COLO829 (cell line): ENCODE data around the gene SPON1.

Experiments
- DNase-seq: peaks from one replicate; pipeline ENCODE4 v3.0.0; 2012; ENCODE audit warnings: low spot score

Gene SPON1

DNA sequence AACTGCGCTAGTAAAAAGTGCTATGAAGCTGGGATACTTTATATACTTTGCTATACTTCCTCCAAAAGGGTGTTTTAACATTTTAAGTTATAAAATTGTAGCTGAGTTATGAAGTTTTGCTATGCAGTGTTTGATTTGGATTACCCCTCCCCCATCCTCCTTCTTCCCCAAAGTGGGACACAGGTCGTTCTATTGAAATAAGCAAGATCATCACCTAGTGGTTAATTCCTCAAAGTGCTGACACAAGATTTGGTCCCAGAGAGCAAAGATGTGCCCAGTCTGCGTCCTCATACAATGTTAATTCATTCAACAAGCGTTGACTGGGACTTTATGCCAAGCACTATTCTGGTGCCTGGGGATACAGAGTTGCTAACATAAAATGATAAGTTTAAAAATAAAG lies 78.5 kb downstream of the SPON1 start:
- DNase-seq, result no peak

DNA sequence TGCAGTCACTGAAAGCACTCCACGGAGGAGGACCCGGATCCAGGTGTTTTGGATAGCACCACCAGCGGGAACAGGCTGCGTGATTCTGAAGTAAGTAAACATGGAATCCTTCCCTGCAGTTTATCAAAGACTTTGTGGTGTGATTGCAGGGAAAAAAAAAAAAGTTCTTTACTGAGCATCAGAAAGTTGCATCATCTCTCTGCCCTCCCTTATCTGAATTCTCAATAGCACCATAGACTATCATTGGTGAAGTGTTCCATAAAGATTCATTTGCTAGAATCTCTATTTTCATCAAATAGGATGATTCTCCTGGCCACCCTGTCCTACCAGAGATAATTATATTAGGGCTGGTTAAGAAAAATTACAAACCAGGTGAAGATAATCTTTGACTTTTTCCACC lies 79.0 kb downstream of the SPON1 start:
- DNase-seq, result no peak

DNA sequence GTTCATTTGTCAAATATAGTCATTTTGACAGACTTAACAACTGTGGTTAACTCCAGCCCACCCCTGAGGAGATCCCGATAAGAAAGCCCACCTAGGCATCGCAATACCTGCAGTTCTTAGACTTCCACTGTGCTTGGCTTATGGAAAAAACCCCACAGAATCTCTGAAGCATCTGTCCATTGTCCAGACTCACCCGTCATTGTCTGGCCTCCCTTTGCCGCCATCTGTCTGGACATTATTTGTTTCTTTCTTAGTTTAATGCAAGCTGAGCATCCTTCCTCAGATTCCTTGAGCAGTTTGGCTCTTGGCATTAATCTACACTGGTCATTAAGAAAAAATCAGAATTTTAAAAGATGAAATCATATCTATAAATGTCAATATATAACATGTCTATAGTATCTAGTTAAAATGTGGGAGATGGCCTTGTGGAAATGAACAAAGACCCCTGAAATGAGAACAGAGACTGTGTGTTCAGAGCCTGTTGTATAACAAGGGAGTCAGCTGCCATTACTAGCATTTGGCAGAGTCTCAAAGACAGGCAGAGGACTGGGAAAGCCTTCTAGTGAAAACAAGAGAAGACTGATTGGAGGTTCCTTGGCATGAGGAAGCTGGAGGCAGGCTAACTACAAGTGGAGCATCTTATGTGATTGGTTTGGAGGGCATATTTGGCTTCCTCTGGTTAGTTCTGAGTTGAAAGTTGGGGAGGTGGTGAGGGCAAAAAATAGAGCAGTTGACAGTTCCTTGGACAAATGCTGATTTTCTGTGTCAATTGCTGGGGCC lies 80.4 kb downstream of the SPON1 start:
- no peak for DNase-seq

DNA sequence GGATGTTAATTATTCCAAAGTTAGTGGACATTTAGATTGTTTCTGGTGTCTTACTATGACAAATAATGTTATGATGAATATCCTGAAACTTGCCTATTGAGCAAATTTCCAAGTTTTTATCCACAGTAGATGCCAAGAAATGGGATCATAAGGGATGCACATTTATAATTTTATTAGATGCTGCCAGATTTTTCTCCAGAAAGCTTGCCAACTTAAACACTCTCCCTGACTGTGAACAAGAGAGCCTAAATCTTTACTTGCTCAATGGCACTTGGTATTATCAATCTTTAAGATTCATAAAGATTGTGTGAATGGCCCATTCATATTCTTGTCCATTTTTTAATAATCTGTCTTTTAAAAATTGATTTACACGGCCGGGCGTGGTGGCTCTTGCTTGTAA lies 82.4 kb downstream of the SPON1 start:
- no peak for DNase-seq

DNA sequence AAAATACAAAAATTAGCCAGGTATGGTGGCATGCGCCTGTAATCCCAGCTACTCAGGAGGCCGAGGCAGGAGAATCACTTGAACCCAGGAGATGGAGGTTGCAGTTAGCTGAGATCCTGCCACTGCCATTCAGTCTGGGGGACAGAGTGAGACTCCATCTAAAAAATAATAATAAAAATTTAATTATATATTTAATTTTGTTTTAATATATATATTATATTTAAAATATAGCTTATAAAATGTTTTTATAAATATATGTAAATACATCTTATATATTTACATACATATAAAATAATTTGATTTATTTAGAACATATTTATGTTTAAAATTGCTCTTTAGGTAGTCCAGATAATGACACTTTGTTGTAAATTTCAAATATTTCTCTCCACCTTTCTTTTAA lies 82.9 kb downstream of the SPON1 start:
- DNase-seq, result no peak

DNA sequence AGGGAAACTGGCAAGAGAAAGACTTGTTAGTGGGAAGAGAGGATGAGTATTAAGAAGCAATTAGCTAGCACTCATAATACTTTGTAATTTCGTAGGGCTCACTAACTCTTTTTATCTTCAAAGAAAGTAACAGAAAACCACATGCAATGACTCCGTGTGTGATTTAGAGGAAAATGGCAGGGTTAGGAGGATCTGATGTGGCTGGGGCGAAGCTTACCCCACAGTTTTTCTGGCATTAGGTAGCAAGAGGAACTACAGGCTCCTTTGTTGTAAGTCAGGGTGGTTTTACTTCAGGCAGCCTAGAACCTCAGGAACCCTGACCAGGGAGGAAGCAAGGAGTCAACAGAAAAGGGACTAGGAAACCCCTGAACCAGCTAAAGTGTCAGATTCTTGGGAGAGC lies 89.7 kb downstream of the SPON1 start:
- DNase-seq, result no peak

DNA sequence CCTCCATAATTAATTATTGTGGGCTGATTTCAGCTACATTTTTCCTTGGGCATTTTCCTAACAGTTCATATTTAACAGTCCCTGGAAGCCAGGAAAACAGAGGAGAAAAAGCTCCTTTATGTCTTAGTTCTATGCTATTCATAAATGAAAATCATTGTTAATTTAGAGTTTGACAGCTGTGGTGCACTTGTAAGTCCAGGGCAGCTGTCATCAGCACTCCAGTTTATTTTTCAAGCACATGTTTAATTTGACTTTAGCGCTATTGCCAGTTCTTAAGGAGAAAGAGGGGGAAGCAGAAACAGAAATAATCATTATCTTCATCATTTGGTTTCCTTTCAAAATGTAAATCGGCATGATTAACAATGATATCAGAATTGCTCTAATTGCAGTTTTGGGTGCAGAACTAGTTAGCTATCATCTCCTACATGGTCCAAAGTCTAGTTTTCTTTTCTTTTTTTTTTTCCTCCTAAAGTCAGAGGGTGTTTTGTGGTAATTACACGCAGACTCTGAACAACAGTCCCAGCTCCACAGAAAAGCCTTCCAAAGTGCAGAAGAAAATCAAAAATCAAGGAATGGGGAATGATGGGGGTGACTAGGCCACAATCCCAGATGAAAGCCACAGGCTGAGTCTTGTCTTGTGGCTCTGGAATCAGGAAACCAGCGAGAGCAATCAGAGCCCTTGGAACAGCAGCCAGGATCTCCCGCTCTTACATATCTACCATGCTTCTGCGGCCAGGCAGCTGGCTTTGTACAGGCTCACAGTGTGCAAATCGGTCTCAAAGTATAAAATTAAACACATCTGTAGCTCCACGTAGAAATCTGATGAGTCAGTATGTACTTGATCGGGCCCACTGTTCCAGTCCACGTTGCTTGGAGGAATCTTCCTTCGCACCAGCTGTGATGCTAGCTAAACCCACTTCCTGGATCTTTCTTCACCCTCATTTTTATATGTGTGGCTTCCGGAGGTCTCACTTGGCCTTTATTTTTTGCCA lies 91.9 kb downstream of the SPON1 start:
- no peak for DNase-seq

DNA sequence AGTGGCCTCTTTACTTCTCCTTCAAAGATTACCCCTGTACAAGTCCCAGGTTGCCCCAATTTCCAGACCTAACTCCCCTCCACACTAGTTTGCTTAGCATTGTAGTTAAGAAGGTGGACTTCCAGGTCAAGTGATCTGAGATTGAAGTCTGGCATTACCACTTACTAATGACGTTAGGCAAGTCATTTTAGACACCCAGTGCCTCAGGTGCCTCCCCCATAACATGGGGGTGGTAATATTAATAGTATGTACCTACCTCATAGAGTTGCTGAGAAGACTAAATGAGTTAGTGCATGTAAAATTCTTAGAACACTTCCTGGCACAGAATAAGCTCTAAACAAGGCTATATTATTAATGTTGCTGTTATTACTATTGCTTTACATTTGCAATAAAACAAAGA lies 93.4 kb downstream of the SPON1 start:
- DNase-seq, result no peak

DNA sequence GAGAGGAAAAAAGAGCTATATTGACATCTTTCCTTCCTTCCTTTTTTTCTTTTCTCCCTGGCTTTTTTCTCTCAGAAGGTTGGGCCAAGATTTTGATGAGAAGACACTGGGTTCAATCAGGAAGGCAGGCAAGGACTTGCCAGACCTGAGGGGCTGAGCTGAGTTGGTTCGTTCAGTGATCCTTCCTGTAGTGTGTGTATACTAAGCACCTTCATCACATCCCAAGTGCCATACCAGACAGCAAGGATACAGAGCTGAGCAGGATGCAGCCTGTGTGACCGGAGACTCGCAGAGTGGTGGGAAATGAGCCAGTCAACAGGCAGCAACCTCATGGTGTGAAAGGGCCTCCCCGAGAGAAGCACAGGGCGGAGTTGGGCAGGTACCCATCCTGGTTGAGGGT lies 95.5 kb downstream of the SPON1 start:
- no peak for DNase-seq

DNA sequence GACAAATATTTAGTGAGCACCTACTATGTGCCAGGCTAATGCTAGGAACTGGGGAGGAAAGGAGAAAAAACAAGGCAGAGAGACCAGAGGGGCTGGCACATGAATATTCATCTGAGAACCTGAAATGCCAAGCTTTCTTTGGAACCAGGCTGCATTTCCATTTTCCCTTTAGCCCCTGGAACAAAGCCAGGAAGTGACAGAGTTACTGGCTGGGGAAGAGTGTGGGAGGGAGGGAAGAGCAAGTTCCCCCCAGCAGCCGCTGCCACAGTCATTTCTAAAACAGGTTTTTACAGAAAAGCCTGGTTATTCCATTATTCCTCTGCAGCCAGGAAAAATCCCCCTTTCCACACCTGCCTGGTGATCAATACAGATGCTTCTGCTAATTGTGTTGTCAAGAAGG lies 97.0 kb downstream of the SPON1 start:
- no peak for DNase-seq

DNA sequence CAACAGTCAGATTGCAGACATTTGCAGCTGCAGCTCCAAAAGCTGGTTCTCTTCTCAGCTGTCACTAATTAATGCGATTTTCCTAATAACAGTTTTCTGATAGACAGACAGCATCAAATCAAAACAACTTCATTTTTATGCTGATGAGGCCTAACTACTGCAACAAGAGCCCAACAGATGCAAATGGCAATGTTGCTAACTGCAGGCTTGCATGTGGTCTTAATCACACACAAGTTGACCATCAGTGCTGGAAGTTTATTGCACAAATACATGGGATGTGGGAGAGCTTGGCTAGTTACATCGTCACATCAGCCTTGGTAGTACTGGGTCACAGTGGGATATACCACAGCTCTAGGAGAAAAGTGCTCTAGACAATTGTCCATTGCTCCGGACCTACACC lies 99.2 kb downstream of the SPON1 start:
- no peak for DNase-seq

DNA sequence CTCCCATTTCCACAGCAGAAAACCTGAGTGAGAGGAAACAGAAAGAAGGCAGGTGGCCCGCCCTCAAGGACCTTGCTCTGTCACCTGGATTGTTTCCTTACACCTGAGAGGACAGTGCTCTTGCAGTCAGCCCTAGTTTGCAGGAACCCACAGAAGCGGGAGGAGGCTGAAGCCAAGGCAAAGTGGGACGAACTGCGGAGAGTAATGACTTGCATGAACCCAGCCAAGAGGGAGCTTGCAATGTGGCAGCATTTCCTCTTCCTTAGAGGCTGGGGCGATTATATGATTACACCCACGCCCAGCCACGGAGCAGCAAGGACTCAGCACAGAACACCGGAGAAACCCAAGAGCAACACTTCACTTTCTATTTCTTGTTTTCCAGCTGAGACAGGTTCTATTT lies 102.6 kb downstream of the SPON1 start:
- no peak for DNase-seq

DNA sequence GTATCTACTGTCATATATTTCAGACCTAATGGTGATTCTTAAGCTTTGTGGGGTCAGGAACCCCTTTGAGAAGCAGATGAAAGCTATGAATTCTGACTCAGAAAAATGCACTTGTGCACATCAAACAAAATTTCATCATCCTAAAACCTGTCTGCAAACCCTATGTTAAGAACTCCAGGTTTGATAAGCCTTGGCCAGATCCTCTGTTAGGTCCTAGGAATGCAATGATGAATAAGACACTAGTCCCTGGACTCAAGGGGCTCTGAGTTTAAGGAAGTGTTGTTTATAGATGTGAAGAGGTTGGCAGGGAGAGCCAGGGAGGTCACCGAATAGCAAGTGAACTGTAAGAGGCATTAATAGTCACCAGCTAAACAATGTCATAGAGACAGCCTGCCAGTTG lies 103.2 kb downstream of the SPON1 start:
- DNase-seq, result no peak

DNA sequence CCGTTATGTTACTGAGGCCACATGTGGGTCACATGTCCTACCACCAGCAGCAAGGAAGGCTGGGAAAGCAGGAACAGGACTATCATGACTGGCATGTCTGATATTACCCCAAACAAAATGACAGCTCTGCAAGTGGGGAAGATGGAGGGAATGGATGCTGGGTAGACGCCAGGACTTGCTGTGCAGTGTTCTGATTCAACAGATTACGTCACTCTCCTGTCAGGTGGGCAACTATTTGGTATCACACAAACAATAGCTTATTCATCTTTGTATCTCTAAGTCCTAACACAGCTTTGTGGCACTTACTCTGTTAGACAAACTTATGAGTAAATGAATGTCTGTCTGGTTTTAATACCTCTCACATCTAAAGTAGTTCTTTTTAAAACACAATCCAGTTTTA lies 105.2 kb downstream of the SPON1 start:
- DNase-seq, result no peak

DNA sequence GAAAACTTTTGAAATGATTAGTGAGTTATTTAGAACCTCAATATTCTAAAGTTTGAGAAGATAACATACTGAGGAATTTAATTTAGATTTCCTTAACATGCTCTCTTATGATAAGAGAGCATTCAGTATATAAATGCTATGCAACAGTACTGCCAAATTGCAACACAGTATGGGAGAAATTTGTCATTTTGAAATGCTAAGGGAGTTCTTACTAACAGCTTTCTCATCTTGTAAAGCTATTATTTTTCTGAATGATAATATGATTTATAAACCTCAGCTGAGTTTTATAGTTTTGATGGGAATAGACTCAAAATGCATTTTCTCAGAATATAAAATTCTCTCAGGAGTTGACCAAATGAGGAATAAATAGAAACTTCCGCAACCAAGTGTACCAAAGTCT lies 108.4 kb downstream of the SPON1 start:
- no peak for DNase-seq

DNA sequence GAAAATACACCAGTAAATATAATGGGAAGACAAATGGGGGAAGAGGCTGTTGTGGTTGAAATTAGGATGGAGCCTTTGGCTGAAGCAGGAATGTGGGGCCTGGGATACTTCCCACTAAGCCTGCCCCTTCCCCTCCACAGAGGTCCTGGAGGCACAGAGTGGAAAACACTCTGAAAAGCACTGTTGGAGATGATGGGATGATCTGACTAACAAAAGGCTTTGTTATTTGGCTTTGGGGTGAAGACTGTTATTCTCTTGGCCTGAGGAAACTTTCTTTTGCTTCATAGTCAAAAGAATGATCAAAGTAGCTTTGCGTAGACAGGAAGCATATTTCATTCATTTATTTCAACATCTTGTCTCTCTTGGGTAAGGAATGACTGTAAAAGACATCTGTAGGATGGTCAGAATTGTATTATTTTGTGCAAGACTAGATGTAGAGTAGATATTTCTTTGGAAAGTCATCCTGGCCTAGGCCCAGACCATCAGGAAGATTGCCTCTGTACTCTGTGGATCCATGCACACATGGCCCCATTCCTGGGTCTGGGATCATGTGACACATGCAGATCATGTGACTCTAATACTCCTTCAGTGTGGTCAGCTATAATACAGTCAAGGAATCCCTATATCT lies 111.4 kb downstream of the SPON1 start:
- no peak for DNase-seq

DNA sequence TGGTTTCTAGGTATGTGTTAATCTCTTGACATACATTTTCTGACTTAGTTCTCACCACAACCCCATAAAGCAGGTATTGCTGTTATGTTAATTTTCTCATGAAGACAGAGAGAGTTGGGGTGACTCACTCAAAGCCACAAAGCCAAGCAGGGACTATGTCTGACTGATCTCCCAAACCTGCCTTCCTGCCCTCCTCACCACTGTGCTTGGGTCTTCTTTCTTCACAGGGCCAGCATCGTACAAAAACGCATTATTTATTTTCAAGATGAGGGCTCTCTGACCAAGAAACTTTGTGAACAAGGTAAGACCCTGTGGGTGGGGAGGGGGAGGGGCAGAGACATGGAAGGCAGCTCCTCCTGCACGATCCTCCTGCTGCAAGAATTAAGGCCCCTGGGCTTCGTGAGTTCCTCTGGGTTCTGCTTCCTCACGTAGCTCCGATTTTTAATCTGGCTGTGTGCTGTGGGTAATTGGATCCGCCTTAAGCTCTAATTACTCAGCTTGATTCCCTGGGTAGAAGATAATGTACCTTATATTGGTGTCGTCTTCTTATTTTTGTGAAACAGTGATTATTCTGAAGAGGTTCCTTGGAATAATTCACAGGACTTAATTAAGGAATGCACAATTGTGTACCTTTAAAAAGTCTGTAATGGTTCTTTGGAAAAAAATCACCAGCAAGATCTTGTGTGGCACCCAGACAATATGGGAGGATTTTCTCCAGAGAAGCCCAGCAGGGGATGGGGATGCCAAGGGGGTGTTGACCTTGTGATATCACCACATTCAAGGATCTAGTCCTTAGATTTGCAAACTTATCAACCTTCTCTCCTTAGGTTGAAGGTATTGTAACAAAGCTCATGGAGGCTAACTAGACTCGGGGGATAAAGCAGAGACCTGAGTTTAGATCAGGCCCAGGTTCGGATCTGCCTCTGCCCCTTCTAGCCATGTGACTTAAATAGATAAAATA lies 112.9 kb downstream of the SPON1 start:
- DNase-seq, result no peak

DNA sequence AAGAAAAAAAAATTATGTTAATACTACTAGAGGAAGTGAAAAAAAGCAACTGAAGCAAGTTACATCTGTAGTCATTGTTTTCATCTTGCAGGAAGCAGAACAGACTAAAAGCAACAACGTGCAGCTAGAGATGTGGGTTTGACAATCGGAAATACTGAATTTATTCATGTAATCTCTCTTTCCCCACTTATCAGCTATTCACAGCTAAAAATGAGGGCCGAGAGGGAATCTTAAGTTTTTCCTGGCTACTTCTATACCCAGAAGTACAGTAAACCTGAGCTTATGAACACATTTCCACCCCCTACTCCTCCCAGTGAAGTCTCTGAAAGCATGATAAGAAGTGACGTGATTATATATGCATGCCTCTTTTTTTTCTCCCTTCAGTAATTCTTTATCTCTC lies 116.5 kb downstream of the SPON1 start:
- no peak for DNase-seq

DNA sequence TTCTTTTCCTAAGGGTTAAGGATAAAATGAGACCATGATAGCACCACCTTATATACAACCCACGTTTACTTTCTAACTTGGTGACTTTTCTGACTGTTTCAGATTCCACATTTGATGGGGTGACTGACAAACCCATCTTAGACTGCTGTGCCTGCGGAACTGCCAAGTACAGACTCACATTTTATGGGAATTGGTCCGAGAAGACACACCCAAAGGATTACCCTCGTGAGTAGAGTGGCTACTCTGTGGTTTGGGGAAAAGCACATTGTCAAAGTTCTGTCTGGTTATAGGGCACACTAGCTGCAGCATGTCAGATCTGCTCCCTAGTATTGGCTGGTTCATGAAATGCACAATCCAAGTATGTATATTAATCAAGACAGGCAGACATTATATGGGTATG lies 117.3 kb downstream of the SPON1 start:
- no peak for DNase-seq

DNA sequence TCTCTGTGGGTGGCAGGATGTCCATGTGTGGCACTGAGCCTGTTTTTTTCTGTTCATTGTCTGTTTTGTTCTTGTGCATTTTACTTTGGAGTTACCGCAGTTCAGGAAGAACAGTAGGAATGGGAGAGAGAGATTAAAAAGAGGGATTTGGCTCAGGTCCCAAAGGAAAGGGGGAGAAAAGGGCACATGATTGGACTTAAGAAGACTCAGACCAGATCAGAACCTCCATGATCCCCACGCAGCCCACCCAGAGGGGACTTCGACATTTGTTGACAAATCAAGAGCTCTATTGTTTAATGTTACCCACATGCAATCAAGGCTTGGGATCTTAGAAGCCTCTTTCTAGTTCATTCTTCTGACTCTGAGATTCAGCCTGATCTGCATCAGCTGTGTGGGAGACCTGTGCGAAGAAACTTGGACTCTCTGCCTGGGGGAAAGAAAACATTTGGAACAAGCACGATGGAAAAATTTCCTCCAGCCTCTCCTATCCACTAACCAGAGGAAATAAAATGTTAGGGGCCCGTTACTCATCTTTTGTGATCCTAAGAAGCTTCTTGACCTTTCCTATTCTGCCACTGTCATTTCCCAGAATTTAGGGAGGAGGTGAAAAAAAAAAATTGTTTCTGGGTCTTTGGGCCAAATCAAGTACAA lies 119.2 kb downstream of the SPON1 start:
- no peak for DNase-seq

DNA sequence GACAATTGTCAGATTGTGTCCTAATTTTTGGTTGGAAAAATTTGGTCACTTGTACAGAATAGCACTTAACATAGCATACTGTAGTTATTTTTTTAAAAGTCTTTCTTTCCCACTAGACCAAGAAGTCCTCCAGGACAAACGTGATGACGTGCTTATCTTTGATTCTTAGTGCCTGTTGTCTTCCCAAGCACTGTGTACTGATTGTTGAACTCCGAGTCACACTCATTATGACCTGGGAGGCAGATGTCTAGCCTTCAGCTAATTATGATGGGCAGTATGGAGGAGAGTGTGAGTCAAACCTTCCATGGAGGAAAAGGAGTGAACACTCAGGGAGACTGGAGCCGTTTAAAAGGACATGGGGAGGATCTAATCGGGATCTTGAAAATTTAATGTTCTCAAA lies 119.8 kb downstream of the SPON1 start:
- DNase-seq, result no peak
